HL-60/S4 (cell line): ENCODE results near the gene SPTAN1.
"Not testable (repeated sequence)": the region's sequence is repeated elsewhere in the genome, so short reads cannot be mapped to it uniquely, and the experiment has no call there.

Experiments
- in situ Hi-C: fragments of 300-500 bp; cut with MboI; formaldehyde crosslinking; loops from 2 replicates; pipeline ENCODE4 v1.14.3; 2022; ENCODE audit warnings: low sequenced_read_pairs

Gene SPTAN1

DNA sequence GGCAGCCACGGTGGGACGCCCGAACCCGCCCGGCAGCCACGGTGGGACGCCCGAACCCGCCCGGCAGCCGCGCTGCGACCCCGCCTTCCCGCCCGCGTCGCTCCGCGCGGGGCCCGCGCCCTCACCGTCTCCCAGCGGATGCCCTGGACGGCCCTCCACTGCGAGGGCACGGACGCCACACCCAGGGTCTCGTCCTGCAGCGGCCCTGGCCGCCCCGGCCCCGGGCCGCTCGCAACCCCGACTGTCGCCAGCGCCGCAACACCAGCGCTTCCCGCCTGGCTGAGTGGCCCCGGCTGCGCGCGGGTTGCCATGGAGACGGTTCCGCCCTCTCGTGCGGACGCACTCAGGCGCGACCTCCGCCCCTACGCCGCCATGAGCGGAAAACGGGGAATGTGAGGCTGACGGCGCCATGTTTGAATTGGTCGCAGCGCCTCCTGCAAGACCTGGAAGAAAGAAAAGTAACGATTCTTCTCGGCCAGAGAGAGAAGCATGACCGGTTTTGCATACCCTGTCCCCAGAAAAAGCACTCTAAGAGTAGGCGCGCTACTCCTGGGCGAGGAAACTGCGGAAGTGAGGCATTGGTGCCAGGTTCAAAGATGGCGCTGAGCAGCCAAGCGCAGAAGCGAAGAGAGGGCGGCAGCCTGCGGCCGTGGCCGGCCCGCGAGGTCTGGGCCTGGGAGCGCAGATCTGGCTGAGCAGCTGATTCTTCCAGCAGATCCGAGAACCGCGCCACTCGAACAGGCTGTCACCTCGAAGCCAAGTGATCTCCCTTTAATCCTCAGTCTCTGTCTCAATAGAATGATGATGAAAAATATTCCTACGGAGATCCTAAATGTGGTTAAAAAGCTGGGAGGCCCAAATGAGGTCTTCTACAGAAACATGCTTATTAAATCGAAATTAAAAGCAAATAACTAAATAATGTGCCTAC, 104.3 kb downstream of the SPTAN1 start, which contains the start of gene DYNC2I2:
Gene DYNC2I2, minus strand, starts transcription at position 432 of the 928 bp plus-strand sequence. Its CDS starts 121 bp downstream, at position 311.
- in situ Hi-C loops = no loop called here

DNA sequence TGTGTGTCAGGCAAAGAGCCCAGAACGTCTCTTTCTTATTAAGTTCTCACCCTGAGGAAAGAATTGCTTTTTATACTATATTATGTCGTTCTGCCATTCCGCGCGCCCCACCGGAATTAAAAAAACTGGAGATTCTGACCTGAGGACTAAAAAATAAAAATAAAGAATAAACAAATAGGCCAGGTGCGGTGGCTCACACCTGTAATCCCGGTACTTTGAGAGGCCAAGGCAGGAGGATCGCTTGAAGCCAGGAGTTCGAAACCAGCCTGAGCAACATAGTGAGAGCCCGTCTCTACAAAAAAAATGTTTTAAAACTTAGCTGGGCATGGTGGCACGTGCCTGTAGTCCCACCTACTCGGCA, 104.9 kb downstream of the SPTAN1 start:
- in situ Hi-C loops = no loop called here

- in situ Hi-C loops = no loop called here
Measured at GRCh38 chr9:128657796-128658195, 105.4 kb downstream of the SPTAN1 start.

DNA sequence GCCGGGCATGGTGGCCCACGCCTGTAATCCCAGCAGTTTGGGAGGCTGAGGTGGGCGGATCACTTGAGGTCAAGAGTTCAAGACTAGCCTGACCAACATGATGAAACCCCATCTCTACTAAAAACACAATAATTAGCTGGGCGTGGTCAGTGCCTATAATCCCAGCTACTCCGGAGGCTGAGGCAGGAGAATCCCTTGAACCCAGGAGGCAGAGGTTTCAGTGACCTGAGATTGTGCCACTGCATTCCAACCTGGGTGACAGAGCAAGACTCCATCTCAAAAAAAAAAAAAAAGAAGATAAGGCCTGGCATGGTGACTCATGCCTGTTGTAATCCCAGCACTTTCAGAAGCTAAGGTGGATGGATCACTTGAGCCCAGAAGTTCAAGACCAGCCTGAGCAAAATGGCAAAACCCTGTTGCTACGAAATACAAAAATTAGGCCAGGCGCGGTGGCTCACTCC, 114.1 kb downstream of the SPTAN1 start:
- in situ Hi-C loops = not testable (repeated sequence)

DNA sequence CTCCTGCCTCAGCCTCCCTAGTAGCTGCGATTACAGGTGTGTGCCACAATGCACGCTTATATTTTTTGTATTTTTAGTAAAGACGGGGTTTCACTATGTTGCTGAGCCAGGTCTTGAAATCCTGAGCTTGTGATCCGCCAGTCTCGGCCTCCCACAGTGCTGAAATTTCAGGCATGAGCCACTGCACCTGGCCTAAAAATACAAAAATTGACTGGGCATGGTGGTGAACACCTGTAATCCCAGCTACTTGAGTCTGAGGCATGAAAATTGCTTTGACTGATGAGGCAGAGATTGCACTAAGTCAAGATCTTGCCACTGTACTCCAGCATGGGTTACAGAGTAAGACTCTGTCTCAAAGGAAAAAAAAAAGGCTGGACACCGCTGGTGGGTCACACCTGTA, 117.4 kb downstream of the SPTAN1 start:
- in situ Hi-C loops = no loop called here

- in situ Hi-C loops = no loop called here
Measured at GRCh38 chr9:128675382-128675781, 123.0 kb downstream of the SPTAN1 start.

DNA sequence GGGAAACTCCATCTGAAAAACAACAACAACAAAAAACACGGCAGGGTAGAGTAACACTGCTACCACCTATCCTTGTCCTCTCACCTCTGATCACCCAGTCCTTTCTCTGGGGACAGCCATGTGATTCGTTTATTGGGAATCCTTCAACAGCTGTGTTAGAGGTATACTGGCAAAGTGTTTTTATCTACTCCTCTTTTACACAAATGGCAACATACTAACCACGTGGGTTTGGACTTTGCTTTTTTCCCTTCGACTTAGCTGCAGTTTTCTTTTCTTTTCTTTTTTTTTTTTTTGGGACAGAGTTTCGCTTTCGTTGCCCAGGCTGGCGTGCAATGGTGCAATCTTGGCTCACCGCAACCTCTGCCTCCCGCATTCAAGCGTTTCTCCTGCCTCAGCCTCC, 125.4 kb downstream of the SPTAN1 start:
- in situ Hi-C loops = no loop called here
